Endothelial cell of umbilical vein (primary cell): ENCODE measurements around the gene ITGA11. TPM values are rescaled to one million over a fixed set of nuclear protein-coding genes. Genes with fewer than 3 reads are reported as not detected.

Experiments used
- BruUV-seq: library from RNA; stranded (reverse); fragments of 400-500 nt; replicated peaks from 2 replicates; lab custom pipeline; 2021; lab: Mats Ljungman, UMichigan
- CTCF ChIA-PET: fragments of 300-600, 350-600 bp; sonication (Branson Sonifier 250); formaldehyde crosslinking; loops from one replicate; lab custom pipeline; 2021; ENCODE audit warnings: antibody characterized with exemption, inconsistent platforms; lab: Charles Lee
- POLR2A ChIA-PET: fragments of 300-600, 350-600 bp; sonication (Branson Sonifier 250); formaldehyde crosslinking; loops from one replicate; lab custom pipeline; 2021; ENCODE audit warnings: antibody characterized with exemption, inconsistent platforms; lab: Charles Lee
- DNase-seq: peaks from one replicate; pipeline ENCODE4 v3.0.0-alpha.2; 2011; ENCODE audit warnings: low read depth, low spot score
- FAIRE-seq: peaks from 2 replicates; lab custom pipeline; 2011; peaks lifted over from hg19 to GRCh38; lab: Jason Lieb, UNC
- H2AFZ ChIP-seq: 2 replicates; pipeline ENCODE4 v1.6.0; 2012; ENCODE audit warnings: low read depth, low read length, control low read depth, inconsistent platforms
- H3K27ac ChIP-seq: 2 replicates; pipeline ENCODE4 v1.5.1; 2011; ENCODE audit warnings: low read depth, mild to moderate bottlenecking, control low read depth, low read length, moderate library complexity; ENCODE audit not compliant: insufficient read depth
- H3K27me3 ChIP-seq, 2 experiments: 2 replicates each; pipeline versions ENCODE4 v1.6.0 to v1.6.1; 2011; ENCODE audit warnings: low read length in 2 of 2, mixed read lengths in 1 of 2; ENCODE audit not compliant: control insufficient read depth in 2 of 2, insufficient read depth in 2 of 2
- H3K36me3 ChIP-seq, 2 experiments: 2 replicates in 1 of 2; 3 replicates in 1 of 2; pipeline ENCODE4 v1.5.1; 2011; ENCODE audit warnings: low read length in 2 of 2, mild to moderate bottlenecking in 1 of 2, moderate library complexity in 1 of 2; ENCODE audit not compliant: control insufficient read depth in 2 of 2, insufficient read depth in 2 of 2; ENCODE audit errors: extremely low read depth in 1 of 2
- H3K4me1 ChIP-seq: 3 replicates; pipeline ENCODE4 v1.5.1; 2011; ENCODE audit warnings: mild to moderate bottlenecking, low read length; ENCODE audit not compliant: control insufficient read depth, insufficient read depth; ENCODE audit errors: extremely low read depth
- H3K4me2 ChIP-seq: 2 replicates; pipeline ENCODE4 v1.6.1; 2011; ENCODE audit warnings: low read length, control low read depth, mixed read lengths; ENCODE audit not compliant: insufficient read depth
- H3K4me3 ChIP-seq, 3 experiments: fragments of 200-600 bp in 1 of 3; sonication (generic), shearing (Covaris generic) in 1 of 3; replicated peaks in 1 of 3; 2 replicates each; pipeline ENCODE4 v1.5.1; 2011 to 2016; ENCODE audit warnings: control low read depth in 3 of 3, low read length in 3 of 3, mild to moderate bottlenecking in 2 of 3, inconsistent platforms in 1 of 3, low read depth in 1 of 3, moderate library complexity in 1 of 3; ENCODE audit not compliant: insufficient read depth in 1 of 3
- H3K79me2 ChIP-seq: 2 replicates; pipeline ENCODE4 v1.6.0; 2012; ENCODE audit warnings: low read length, inconsistent platforms; ENCODE audit not compliant: control insufficient read depth, insufficient read depth
- H3K9ac ChIP-seq: replicated peaks from 2 replicates; pipeline ENCODE3; 2011; ENCODE audit warnings: low read length, control low read depth; ENCODE audit not compliant: insufficient read depth; ENCODE audit errors: extremely low read depth
- H3K9me1 ChIP-seq: replicated peaks from 3 replicates; pipeline ENCODE4 v1.6.0; 2011; ENCODE audit warnings: mild to moderate bottlenecking, low read length; ENCODE audit not compliant: control insufficient read depth, insufficient read depth; ENCODE audit errors: extremely low read depth
- H3K9me3 ChIP-seq: replicated peaks from 2 replicates; pipeline ENCODE4 v1.5.1; 2012; ENCODE audit warnings: low read length, inconsistent platforms; ENCODE audit not compliant: control insufficient read depth, insufficient read depth
- H4K20me1 ChIP-seq: replicated peaks from 2 replicates; pipeline ENCODE3; 2011; ENCODE audit warnings: mild to moderate bottlenecking, low read length; ENCODE audit not compliant: control insufficient read depth, insufficient read depth; ENCODE audit errors: extremely low read depth
- EZH2 ChIP-seq: IDR thresholded peaks from 2 replicates; pipeline ENCODE4 v1.6.1; 2012; ENCODE audit warnings: borderline replicate concordance, low read depth, mild to moderate bottlenecking, moderate library complexity, low read length, inconsistent platforms; ENCODE audit not compliant: severe bottlenecking
- FOS ChIP-seq: IDR thresholded peaks from 2 replicates; pipeline ENCODE4 v1.6.1; 2011; ENCODE audit warnings: mild to moderate bottlenecking, low read length, moderate library complexity, borderline replicate concordance; ENCODE audit not compliant: insufficient read depth
- GATA2 ChIP-seq: IDR thresholded peaks from 2 replicates; pipeline ENCODE4 v1.7.0; 2011; ENCODE audit warnings: low read depth, mild to moderate bottlenecking, moderate library complexity, mixed read lengths, low read length; ENCODE audit not compliant: insufficient read length, insufficient read depth
- JUN ChIP-seq: IDR thresholded peaks from 2 replicates; pipeline ENCODE4 v1.6.1; 2011; ENCODE audit warnings: borderline replicate concordance, low read depth; ENCODE audit not compliant: insufficient read length, insufficient read depth
- MAX ChIP-seq: IDR thresholded peaks from 2 replicates; pipeline ENCODE4 v1.6.1; 2011; ENCODE audit not compliant: insufficient read depth, insufficient read length
- MYC ChIP-seq: IDR thresholded peaks from one replicate; pipeline ENCODE4 v1.6.1; 2011; ENCODE audit warnings: mild to moderate bottlenecking, low read depth, low read length
- POLR2A ChIP-seq: IDR thresholded peaks from 2 replicates; pipeline ENCODE4 v1.6.1; 2012; ENCODE audit warnings: low read depth, mild to moderate bottlenecking, control low read depth, low read length
- POLR2AphosphoS5 ChIP-seq: IDR thresholded peaks from 2 replicates; pipeline ENCODE4 v1.6.1; 2012; ENCODE audit warnings: low read depth, mild to moderate bottlenecking, control low read depth, low read length, moderate library complexity; ENCODE audit not compliant: insufficient read depth
- dilution Hi-C: fragments of 300-500 bp; cut with MboI; formaldehyde crosslinking; loops from one replicate; pipeline ENCODE4 v1.15.0; 2019; ENCODE audit warnings: low sequenced_read_pairs; ENCODE audit not compliant: extremely low pct_ligation_motif_present
- intact Hi-C: fragments of 100-400 bp; cut with micrococcal nuclease; formaldehyde crosslinking; loops from one replicate; pipeline ENCODE4 v1.10.0; 2022
- polyA plus RNA-seq, 4 experiments: library from polyadenylated mRNA; depleted of rRNA in 3 of 4; stranded (reverse) in 3 of 4; unstranded in 1 of 4; fragments of >200 nt; gene quantifications; 2 replicates each; pipeline versions ENCODE4 v1.2.1 to v1.2.3, GENCODE V29; 2011 to 2012; ENCODE audit warnings: missing spikeins in 1 of 4
- total RNA-seq: library from RNA; stranded (reverse); gene quantifications from 2 replicates; pipeline ENCODE4 v1.2.3, GENCODE V29; 2021
- TF ChIP-seq, protein P1 (sequence below), 2 donors: IDR thresholded peaks; 1 replicate in 1 of 2; 2 replicates in 1 of 2; pipeline ENCODE4 v1.5.1; 2011; ENCODE audit warnings: low read length in 2 of 2, mild to moderate bottlenecking in 2 of 2, moderate library complexity in 2 of 2, control low read depth in 1 of 2, inconsistent platforms in 1 of 2, low read depth in 1 of 2; ENCODE audit not compliant: insufficient read depth in 1 of 2; ENCODE audit errors: extremely low read depth in 1 of 2

The ITGA11 gene
- total and polyA plus RNA-seq, 2 donors (not counting 3 experiments of a cell fraction or from before 2014, with no cell fraction given) = 0.18 to 1.0 TPM

- no peaks in the 10 kb centered on the region for H3K9me3 ChIP-seq
- TF ChIP-seq EZH2 (no peak), GATA2 (no peak), MAX (no peak), POLR2A (no peak), POLR2AphosphoS5 (no peak), FOS (no peak), JUN (no peak), MYC (no peak)
- TF ChIP-seq, protein P1, sequence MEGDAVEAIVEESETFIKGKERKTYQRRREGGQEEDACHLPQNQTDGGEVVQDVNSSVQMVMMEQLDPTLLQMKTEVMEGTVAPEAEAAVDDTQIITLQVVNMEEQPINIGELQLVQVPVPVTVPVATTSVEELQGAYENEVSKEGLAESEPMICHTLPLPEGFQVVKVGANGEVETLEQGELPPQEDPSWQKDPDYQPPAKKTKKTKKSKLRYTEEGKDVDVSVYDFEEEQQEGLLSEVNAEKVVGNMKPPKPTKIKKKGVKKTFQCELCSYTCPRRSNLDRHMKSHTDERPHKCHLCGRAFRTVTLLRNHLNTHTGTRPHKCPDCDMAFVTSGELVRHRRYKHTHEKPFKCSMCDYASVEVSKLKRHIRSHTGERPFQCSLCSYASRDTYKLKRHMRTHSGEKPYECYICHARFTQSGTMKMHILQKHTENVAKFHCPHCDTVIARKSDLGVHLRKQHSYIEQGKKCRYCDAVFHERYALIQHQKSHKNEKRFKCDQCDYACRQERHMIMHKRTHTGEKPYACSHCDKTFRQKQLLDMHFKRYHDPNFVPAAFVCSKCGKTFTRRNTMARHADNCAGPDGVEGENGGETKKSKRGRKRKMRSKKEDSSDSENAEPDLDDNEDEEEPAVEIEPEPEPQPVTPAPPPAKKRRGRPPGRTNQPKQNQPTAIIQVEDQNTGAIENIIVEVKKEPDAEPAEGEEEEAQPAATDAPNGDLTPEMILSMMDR (IDR thresholded peaks at IDR 0.05; ENCODE audit: extremely low read depth in 1 of 2, insufficient read depth in 1 of 2, low read depth in 1 of 2, low read length in 2 of 2) = no peak
- no peak overlapping the region for H3K9ac ChIP-seq
- dilution Hi-C loops = no loop called here
- no peak overlapping the region for H3K27ac ChIP-seq
- FAIRE-seq (no peak), DNase-seq (no peak)
- H3K4me3 ChIP-seq = no peak overlapping the region
- H3K9me1 ChIP-seq = no peaks in the 10 kb centered on the region
- ChIA-PET POLR2A (no interaction called here), CTCF (interaction anchor here (0.8 kb wide), 1 partner anchor 157 kb away, joined by 3 read pairs; no protein-coding TSS in a partner anchor)
- H3K36me3 ChIP-seq = no peaks in the 10 kb centered on the region
- H3K79me2 ChIP-seq = no peaks in the 10 kb centered on the region
- peaks cover 11 to 14% of the 10 kb centered on the region in 2 experiments for H3K27me3 ChIP-seq
- no TSS peak for BruUV-seq
- H3K4me1 ChIP-seq = no peaks in the 10 kb centered on the region
- no peak overlapping the region for H3K4me2 ChIP-seq
- no peak overlapping the region for H2AFZ ChIP-seq
- no peaks in the 10 kb centered on the region for H4K20me1 ChIP-seq
- intact Hi-C loops = no loop called here
These were observed 31.5 kb upstream of the ITGA11 start for GRCh38 chr15:68463444-68463843.
